ENCODE data around the gene DYNLT3.

DNA sequence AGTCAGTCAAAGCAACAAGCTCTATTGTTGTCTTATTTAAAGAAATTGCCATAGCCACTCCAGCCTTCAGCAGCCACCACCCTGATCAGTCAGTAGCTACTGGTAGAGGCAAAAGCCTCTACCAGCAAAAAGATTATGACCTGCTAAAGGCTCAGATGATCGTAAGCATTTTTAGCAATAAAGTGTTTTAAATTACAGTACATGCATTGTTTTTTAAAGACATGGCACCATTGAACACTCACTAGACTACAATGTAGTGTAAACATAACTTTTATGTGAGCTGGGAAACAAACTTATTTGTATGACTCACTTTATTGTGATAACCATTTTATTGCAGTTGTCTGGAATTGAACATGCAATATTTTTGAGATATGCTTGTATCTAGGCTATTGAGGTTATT lies 32.3 kb upstream of the DYNLT3 start:
- TF ChIP-seq, protein P1, sequence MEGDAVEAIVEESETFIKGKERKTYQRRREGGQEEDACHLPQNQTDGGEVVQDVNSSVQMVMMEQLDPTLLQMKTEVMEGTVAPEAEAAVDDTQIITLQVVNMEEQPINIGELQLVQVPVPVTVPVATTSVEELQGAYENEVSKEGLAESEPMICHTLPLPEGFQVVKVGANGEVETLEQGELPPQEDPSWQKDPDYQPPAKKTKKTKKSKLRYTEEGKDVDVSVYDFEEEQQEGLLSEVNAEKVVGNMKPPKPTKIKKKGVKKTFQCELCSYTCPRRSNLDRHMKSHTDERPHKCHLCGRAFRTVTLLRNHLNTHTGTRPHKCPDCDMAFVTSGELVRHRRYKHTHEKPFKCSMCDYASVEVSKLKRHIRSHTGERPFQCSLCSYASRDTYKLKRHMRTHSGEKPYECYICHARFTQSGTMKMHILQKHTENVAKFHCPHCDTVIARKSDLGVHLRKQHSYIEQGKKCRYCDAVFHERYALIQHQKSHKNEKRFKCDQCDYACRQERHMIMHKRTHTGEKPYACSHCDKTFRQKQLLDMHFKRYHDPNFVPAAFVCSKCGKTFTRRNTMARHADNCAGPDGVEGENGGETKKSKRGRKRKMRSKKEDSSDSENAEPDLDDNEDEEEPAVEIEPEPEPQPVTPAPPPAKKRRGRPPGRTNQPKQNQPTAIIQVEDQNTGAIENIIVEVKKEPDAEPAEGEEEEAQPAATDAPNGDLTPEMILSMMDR (IDR thresholded peaks at IDR 0.05) = no peak
- TF ChIP-seq EP300 (IDR thresholded peaks at IDR 0.05) (no peak), RNF2 (IDR thresholded peaks at IDR 0.05; ENCODE audit: borderline replicate concordance, low read depth) (no peak), NPAS2 (CRISPR knock-in tag; IDR thresholded peaks at IDR 0.05; ENCODE audit: borderline replicate concordance) (no peak), MAFK (IDR thresholded peaks at IDR 0.05; ENCODE audit: partially characterized antibody) (no peak), SREBF2 (IDR thresholded peaks at IDR 0.05) (no peak), CEBPB (IDR thresholded peaks at IDR 0.05) (no peak), KDM1A (IDR thresholded peaks at IDR 0.05; ENCODE audit: low read depth) (no peak), POLR2A (IDR thresholded peaks at IDR 0.05; ENCODE audit: low read length) (no peak), RFX5 (IDR thresholded peaks at IDR 0.05) (no peak), KDM5A (IDR thresholded peaks at IDR 0.05) (no peak), MAZ (IDR thresholded peaks at IDR 0.05; ENCODE audit: borderline replicate concordance, low read depth, low read length) (no peak)
